DMS53 treated with DMSO at 0.1 percent for 48 hours (cell line): ENCODE data around the gene ARHGEF1.
"Not testable (repeated sequence)": the region's sequence is repeated elsewhere in the genome, so short reads cannot be mapped to it uniquely, and the experiment has no call there.

Experiments used
- DNase-seq: peaks from one replicate; lab custom pipeline; 2025; ENCODE audit not compliant: unreplicated experiment; lab: John Stamatoyannopoulos, UW

The ARHGEF1 gene

GRCh38 chr19:41929536-41930071 is 46.6 kb downstream of the ARHGEF1 start:
- DNase-seq = no peak

GRCh38 chr19:41930322-41930722 is 47.3 kb downstream of the ARHGEF1 start:
- no peak for DNase-seq

GRCh38 chr19:41930926-41931592 is 48.1 kb downstream of the ARHGEF1 start:
- no peak for DNase-seq

DNA sequence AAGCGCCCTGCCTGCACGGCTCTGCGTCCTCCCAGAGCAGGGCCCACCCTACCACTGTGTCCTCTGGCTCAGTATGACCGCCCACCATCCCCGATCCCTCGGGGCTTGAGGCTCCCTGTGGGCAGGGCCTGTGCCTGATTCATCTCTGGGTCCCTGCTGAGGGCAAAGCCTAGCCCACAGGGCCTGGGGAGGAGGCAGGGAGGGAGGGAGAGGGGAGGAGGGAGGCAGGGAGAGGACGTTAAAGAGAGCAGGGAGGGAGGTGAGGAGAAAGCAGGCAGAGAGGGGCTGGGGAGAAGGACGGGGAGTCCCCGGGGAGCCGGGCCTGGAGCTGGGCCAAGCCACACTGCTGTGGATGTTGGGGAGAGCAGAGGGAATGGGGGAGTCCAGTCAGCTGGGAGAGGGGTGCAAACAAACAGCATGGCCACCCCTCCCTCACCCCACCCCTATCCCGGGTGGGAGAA is 49.3 kb downstream of the ARHGEF1 start:
- DNase-seq = no peak

- no peak for DNase-seq
Measured at GRCh38 chr19:41932720-41933332, 49.8 kb downstream of the ARHGEF1 start.

DNA sequence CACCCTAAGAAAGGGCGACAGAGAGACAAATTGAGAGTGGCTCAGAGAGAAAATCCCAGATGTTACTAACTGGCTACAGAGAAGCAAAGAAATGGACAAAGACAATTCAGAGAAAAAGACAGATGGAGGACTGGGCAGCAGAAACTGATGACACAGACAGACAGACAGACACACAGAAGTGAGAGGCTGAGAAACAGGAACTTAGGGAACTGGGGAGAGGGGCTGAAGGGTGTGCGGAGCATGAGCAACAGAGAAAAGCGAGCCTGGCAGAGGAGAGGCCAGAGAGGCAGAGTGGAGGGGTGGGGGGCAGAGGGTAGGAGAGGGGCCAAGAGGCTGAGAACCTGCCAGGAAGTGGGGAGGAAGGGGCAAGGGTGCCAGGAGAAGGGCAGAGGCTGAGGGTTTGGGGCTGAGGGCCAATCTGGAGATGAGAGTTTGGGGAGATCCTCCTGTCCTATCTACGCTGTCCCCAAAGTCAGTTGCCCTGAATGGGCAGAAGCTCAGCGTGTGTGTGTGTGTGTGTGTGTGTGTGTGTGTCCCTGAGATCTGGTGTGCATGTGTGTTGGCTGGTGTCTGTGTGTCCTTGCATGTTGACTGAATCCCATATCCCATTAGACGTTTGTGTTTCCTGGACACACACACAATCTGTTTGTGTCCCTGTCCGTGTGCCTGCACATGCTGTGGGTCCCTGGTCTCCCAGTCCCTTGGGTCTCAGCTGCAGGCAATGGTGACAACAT is 50.9 kb downstream of the ARHGEF1 start:
- DNase-seq = no peak

- DNase-seq = peak; percentile 53
Measured at GRCh38 chr19:41934849-41935374, 51.9 kb downstream of the ARHGEF1 start.

DNA sequence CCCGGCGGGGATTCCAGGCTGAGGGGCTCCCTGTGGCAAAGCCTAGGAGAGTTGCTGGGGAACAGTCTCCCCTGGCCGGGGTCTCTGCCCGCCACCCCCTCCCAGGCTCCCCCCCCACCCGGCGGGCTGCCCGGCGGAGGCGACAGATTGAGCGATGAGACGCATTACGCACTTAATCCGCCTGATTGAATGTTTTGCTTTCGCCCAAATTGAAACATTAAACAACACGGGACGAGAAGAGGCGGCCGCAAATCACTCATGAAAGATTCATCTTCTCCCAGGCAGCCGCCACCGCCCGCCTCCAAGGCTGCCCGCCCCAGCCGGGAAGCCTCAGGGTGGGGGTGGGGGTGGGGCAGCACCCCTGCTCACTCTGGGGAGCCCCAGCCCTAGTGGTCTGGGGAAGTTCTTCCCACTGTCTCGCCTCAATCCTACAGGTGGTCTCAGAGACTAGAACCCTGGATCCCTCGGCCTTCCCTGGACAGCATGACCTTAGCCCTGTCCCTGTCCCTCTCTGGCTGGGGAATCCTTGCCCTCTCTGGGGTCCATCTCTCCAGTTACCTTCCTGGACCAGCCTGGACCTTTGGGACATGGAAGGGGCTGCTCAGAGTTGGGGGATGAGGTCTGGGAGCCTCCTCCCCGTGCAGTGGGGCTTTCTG is 52.9 kb downstream of the ARHGEF1 start:
- DNase-seq = no peak

GRCh38 chr19:41936416-41936850 is 53.4 kb downstream of the ARHGEF1 start:
- DNase-seq = no peak

- DNase-seq = no peak
Measured at GRCh38 chr19:41936961-41937360, 54.0 kb downstream of the ARHGEF1 start.

DNA sequence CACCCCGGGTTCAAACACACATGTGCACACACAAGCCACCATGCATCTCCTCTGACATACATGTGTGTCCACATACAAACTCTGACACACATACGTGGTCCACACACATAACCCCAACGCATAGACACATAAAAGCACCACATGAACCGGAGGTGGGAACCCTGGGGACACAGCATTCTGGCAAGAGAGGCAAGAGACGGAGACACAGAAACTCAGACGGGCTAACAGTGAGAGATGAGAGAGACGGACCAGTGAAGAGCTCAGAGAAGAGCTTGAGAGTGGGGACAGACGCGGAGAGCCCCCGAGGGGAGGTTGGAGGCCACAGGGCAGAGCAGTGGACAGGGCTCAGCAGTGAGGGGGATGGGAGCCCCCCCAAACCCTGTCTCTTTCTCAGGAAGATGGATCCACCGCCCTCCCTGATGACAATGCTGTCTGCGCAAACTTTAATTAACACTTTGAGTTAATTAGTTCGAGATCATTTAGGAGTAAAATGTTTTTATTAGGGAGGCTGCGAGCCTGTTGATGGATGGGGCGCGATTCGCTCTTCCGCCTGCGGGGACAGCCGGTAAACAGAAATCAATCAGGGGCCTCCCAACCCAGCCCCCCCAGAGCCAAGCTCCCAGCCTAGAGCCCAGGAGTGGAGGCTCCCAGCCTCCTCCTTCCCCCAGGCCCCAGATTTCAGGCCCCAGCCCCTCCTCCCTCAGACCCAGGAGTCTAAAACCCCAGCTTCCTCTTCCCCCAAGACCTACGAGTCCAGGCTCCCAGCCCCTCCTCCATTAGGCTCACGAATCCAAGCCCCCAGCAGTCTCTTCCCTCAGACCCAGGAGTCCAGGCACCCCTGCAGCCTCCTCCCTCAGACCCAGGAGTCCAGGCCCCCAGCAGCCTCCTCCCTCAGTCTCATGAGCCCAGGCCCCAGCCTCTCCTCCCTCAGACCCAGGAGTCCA is 54.8 kb downstream of the ARHGEF1 start:
- DNase-seq = no peak

DNA sequence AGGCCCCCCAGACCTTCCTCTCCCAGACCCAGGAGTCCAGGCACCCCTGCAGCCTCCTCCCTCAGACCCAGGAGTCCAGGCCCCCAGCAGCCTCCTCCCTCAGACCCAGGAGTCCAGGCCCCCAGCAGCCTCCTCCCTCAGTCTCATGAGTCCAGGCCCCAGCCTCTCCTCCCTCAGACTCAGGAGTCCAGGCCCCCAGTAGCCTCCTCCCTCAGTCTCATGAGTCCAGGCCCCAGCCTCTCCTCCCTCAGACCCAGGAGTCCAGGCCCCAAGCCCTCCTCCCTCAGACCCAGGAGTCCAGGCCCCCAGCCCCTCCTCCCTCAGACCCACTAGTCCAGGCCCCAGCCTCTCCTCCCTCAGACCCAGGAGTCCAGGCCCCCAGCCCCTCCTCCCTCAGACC is 56.2 kb downstream of the ARHGEF1 start:
- DNase-seq = not testable (repeated sequence)

DNA sequence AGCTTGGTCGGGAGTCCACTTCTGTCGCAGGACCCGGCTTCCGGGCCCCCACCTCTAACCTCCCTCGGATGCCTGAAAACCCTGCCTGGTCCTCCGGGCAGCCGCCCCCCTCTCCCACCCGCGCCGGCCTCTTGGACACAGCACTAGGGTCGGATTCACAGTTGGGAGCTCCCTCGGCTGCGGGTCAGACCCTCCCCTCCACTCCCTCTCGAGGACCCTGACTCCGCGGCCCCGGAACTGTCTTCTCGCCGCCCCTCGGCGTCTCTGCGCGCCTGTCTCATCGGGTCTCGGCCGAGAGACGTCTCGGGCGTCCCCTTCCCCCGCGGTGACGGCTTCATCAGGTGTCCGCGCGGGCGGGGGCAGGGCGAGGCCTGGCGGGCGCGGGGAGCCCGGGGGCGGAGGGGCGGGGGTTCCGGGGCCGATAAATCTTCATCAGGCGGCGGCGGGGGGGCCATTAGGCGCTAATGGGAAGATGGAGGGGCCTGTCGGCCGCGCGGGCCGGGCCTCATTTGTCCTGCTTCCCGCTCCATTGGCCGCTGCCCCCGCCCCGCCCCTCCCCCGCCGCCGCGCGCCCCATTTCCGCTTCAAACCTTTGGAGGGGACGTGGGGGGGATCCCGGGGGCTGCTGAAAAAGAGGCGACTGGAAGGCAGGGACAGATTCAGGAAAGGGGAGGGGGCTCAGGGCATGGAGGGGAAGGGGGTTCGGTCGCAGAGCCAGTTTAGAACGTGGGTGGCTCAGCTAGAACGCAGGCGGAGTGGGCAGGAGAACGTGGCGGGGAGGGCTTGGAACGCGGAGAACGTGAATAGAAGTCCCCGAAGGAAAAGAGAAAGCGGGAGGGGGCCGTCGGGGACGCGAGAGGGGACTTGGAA is 57.1 kb downstream of the ARHGEF1 start:
- DNase-seq = no peak

GRCh38 chr19:41940731-41941409 is 57.9 kb downstream of the ARHGEF1 start:
- no peak for DNase-seq

GRCh38 chr19:41941410-41942202 is 58.6 kb downstream of the ARHGEF1 start:
- DNase-seq = no peak

- no peak for DNase-seq
Measured at GRCh38 chr19:41944336-41944735, 61.4 kb downstream of the ARHGEF1 start.

DNA sequence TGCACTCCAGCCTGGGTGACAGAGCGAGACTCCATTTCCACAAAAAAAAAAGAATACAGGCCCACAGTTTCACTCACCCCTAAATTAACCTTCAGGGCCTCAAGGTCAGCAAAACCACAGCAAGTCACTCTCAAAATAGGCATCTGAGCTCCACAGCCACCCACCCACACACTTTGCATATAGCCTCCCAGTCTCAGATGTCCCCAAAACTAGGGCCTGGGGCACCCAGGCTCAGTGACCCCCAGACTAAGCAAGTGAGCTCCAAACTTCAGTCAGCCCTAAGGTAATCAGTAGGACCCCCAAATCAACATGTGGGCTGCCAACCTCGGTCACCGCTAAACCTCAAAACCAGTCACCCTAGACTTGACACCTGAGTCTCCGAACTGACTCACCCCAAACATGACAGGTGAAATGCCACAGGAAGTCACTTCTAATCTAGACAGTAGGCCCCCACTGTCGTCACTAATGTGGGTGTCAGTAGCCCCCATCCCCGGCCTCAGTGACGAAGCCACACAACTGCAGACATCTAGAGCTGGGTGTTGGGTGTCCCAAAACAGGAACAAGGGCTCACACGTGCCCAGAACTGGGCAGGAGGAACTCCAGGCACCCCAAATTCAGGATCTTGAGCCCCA is 62.3 kb downstream of the ARHGEF1 start:
- no peak for DNase-seq
